Stimulated activated CD4-positive, alpha-beta T cell treated with anti-CD3 and anti-CD28 coated beads, Interleukin-4, amount 100 ng/mL, for 4 hours (primary cell): ENCODE results near the gene ADK.
"Not testable (repeated sequence)": the region's sequence is repeated elsewhere in the genome, so short reads cannot be mapped to it uniquely, and the experiment has no call there.

Source experiments
- DNase-seq, 2 experiments: peaks; one replicate each; pipeline ENCODE4 v3.0.0-alpha.2; 2020

Gene ADK

DNA sequence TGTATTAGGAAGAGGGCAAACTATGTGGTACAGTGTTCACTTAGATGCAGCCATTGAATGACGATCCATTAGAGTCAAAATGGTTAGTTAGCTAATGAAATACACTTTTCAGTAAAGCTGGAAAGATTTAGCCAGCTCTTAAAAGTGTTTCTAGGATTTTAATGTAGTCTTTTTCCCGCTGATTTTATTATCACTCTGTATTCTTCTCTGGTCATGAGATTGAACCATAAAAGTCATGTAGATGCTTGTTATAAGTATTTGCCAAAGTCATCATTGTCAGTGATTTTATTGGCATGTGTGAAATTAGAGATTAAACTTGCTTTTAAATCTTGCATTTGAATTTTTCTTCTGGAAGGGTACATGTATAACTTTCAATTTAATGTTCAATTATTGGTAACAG, 93.8 kb downstream of the ADK start:
- no peak for DNase-seq

DNA sequence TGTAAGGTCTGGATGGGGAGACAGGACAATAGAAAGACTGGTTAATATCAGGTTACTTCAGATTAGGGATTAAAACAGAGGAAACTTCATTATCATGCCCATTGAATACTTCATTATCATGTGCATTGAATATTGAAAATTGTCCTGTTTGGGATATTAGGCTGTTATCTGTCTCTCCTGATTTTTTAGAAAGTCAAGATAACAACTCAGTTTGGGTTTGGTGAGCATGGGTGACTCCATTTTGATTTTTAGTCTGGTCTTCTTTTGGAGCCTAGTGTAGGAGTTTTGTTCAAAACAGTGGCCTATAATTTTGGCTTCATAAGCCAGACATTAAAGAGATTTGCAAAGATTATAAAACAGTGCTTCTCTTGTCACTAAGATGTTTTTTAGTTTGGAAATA, 95.5 kb downstream of the ADK start:
- no peak for DNase-seq

DNA sequence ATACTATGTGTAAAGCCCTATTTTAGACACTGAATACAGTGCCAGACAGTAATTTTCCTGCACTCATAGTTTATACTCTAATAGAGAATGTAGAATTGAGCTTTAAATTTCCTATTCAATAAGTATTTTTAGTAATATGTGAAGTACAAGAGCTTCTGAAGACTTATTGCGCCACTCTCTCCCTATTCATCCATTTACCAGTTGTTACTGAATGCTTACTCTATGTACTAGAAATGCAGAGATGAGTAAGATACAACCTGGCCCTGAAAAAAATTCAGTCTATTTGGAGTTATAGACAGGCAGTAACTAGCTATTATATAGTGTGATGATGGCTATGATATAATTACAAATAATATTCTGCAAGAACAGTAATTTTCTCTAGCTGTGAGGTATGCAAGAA, 98.8 kb downstream of the ADK start:
- no peak for DNase-seq

DNA sequence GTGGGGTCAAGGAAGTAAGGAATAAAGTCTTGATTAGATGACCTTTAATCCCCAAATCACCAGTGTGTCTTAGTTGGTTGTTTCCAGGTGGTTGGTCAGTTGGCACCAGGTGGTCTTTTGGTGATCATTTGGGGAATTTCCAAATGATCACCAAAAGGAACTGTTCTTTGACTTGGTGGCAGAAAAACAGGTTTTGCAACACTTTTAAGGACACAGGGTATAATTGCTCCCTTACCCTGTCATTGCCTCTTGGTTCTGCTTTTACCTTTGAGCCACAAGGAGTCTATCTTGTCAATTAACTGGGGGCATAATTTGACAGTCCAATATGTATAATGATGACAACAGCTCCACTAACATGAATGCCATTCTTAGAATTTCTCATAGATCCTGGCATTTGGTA, 104.2 kb downstream of the ADK start:
- no peak for DNase-seq

DNA sequence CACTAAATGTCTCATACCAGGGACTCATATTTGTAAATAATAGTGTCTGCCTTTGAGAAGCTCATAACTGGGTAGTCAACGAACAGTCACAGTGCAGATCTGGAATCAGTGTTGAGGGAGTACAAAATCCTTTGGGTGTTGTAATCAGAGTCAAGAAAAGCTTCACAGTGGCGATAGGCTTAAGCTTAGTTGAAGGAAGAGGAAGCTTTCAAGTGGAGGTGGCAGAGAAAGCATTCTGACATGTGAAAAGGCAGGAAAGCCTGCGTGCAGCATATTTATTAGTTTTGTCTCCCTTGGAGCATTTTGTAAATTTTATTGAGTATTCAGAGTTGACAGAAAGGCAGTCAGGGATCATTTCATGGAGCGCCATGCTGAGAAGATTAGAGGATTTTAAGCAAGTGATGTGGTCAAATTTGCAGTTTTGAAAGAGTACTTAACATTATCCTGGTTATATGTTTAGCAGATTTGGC, 104.9 kb downstream of the ADK start:
- DNase-seq = no peak

DNA sequence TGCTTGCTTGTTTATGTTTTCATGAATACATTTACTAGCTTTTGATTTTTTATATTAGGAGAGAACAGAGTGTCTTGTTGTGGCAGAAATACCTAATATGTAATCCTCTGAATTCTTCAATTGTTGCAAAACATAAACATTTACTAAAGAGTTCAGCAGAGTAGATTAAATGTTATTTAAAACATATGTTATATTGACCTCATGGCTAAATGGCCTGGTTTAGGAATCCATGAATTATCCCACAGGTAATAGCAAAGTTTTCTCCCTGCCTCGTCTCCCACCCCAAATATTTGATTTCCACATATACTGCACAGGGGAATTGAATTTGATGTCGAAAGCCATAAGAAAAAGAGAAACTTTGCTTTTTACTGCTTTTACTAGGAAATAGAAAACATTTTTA, 111.8 kb downstream of the ADK start:
- no peak for DNase-seq

DNA sequence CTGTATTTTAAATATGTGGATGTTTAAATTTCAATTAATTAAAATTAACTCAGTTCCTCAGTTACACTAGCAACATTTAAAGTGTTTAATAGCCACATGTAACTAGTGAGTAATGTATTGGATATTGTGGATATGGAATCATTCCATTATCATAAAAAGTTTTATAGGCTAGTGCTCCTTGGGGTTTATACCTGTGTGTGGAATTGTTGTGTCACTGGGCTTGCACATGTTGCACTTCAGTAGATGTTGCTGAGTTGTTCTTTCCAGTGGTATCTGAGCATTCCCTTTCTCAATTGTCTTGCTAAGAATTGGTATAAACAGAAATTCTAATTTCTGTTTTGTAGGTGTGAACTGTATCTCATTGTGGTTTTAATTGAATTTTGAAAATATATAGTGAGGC, 113.0 kb downstream of the ADK start:
- DNase-seq = no peak

DNA sequence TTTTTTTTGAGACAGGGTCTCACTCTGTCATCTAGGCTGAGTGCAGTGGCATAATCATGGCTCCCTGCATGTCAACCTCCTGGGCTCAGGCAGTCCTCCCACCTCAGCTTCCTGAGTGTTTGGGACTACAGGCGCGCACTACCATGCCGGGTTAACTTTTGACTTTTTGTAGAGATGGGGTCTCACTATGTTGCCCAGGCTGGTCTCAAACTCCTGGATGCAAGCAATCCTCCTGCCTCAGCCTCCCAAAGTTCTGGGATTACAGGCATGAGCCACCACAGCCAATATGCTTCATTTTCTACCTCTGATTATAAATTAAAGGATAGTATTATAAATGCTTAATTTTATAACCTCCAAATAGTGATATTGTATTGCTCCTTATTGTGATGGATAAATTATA, 121.3 kb downstream of the ADK start:
- no peak for DNase-seq

DNA sequence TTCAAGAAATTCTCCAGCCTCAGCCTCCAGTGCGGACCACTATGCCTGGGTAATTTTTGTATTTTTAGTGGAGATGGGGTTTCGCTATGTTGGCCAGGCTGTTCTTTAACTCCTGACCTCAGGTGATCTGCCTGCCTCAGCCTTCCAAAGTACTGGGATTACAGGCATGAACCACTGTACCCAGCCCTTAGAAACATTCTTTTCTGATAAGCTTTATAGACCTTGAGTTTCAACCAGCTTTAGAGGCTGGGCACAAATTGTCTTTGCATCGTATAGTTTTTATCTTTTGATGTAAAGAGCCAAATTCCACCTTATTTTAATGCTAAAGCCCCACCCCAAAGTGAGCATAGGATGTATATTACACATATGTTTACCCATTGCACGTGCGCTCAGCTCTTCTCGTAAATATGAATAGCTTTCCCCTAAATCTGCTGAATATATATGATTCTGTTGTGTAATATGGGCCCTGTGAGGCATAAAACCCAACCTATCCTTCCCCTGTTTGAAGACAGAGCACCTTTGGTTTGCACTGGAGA, 124.8 kb downstream of the ADK start:
- no peak for DNase-seq

DNA sequence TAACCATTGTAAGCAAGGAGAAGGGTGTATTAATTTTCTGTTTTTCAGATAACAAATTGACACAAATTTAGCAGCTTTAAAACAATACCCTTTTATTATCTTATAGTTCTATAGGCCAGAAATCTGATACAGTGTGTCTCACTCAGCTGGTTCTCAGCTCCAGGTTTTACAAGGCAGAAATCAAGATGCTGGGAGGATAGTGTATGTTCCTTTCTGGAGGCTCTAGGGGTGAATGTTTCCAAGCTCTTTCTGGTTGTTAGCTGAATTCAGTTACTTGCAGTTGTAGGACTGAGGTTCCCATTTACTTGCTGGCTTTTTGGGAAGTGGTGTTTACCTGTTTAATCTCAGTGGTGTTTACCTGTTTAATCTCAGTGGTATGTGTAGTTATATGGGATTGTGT, 125.4 kb downstream of the ADK start:
- DNase-seq = no peak

DNA sequence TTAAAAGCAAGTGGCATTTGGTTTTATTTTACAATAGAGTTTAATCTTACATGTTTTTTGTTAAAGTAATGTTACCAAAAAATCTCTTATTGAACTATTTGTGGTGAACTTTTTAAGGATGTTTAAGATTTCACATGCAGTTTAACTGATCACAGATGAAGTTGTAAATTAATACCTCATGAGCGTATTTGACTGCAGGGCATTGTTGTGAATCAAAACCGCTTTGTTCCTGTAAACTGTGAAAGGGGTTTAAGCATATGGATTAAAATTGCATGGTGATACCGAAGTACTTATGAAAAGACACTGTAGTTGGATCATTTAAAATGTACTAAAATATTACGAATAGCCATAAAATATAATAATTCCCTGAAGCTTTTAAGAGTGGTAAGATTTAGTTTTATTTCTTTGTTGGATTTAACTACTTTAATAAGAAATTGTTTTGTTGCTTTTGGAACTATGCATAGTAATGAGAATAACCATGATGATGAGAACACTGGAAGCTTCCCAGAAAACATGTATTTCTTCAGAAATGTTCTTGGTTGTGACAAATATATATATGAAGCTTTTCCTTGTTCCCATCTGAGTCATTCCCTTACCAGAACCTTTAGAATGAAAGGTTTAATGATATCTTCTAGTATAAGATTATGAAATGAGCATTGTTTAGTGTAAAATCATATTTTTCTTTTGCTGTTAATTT, 131.3 kb downstream of the ADK start:
- no peak for DNase-seq

DNA sequence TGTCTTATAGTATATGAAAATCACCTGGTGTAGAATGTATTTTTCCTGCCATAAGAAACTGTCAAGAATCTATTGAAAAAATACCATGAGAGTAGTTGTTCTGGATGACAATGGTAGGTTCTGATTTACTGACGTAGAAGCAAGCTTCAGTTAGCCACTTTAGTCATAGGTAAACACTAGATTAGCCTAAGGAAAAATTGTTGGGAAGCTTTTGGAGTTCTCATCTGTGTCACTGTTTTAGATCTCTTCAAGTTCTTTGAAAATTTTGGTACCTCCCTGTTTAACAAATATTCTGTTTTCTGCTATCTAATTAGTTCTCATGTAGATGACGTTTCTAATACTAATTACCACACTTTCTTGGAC, 131.8 kb downstream of the ADK start:
- no peak for DNase-seq

DNA sequence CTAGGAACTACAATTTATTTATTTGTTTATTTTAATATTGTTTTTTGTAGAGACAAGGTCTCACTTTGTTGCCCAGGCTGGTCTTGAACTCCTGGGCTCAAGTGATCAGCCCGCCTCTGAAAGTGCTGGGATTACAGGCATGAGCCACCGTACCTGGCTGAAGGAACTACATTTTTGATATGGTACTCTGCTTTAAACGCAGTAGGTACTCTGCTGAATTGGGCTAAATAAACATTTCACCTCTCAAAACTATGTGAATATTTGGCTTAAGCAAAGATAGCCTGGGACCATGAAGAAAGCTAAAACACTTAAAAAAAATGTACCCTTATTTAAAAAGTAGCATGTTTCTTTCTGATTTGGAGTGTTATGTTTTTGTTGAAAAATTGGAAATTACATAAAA, 138.2 kb downstream of the ADK start:
- no peak for DNase-seq

DNA sequence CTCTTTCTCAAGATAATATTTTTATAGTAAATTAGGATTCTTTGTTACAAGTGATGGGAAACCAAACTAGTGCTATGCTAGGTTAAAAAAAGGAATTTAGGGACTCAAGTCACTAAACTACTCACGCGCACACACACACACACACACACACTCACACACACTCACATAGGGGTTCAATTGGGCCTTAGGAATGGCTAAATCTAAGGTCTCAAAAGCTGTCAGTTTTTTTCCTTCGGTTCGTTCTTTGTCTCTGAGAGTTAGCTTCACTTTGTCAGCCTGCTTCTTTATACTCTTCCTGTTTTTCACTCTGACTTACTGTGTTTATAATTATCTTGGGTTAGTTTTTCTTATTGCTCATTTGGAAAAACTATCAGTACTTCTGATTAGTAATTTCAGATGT, 138.9 kb downstream of the ADK start:
- DNase-seq = no peak

DNA sequence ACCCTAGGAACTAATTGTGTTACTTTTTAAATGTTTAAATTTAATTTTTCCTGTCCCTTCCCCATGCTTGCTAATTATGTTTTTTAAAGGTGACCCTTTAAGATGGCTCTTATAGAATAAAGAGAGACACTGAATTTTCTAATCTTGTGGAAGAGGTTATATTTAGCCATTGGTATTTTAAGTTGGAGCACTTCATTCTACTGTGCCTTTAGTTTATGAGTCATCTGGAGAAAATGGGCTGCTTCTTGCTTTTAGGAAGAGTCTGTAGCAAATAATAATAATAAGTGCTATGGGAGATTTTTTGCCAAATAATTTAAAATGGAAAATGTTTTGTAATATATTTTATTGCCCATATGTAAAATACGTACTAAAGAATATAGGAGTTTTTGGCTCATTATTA, 139.7 kb downstream of the ADK start:
- no peak for DNase-seq

DNA sequence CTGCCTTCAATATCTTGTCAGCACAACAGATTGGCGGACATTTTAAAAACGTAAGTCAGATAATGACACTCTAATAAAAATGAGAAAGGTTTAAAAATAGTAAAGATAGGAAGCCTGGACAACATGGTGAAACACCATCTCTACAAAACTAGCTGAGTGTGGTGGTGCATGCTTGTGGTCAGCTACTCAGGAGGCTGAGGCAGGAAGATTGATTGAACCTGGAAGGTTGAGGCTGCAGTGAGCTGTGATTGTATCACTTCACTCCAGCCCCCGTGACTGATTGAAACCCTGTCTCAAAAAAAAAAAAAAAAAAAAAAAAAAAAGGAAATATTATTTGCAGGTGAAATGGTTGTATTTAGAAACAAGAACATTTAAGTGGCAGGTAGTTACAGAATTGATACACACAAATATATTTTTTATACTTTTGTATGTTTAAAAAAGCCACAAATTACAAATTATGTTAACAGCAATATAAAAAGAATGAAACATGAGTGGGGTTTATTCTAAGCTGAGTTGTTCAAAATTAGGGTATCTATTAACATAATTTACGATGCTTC, 141.9 kb downstream of the ADK start:
- DNase-seq = no peak

DNA sequence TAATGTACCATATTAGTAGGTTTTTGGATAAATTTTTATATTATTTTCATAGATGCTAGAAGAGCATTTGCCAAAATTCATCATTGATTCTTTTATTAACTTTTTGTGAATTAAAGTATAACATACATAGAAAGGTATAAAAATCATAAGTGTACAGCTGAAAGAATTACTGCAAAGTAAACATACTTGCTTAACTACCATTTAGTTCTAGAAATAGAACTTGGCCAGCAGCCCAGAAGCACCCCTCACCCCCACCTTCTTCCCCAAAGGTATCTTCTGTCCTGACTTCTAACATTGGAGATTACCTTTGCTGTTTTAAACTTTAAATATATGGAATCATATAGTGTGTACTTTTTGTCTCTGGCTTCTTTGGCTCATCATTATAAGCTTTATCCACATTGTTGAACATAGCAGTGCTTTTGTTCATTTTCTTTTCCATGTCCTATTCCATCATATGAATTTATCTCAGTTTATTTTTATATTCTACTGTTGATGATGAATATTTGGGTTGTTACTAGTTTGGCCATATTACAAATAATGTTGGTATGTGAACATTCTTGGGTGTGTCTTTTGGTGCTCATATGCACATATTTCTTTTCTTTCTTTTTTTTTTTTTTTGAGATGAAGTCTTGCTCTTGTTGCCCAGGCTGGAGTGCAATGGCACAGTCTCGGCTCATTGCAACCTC, 142.8 kb downstream of the ADK start:
- DNase-seq = no peak

DNA sequence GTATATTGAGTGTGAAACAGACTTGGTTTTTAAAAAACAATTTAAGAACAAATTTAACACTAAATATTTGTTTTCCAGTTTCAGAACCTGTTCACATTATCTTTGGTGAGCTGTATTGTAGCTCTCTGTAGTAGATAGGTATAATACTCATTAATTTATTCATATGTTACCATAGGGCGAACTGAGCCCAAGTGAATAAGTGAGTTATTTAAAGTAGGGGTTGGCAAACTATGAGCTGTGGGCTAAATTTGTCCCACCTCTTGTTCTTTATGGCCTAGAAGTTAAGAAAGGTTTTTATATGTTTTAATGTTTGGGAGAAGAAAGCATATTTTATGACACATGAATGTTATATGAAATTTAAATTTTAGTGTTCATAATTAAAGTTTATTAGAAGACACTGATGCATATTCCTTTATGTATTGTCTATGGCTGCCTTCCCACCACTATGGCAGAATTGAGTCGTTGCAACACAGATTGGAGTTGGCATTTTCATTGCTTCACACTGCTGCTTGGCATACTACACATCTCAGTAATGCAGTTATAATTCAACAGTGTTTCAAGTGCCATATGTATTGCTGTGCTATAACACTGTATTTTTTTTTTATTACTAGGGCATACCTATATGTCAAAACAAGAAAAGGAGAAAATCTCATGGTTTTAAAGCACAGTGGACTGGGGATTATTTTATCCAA, 146.5 kb downstream of the ADK start:
- DNase-seq = no peak

DNA sequence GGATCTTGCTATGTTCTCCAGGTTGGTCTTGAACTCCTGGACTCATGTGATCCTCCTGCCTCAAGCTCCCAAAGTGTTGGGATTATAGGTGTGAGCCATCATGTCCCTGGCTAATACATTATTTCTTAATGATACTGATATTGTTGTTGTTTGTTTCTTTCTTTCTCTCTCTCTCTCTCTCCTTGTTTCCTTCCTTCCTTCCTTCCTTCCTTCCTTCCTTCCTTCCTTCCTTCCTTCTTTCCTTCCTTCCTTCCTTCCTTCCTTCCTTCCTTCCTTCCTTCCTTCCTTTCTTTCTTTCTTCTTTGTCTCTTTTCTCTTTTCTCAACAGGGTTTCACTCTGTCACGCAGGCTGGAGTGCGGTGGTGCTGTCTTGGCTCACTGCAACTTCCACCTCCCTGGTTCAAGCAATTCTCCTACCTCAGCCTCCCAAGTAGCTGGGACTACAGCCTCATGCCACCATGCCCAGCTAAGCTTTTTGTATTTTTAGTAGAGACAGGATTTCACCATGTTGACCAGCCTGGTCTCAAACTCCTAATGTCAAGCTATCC, 149.1 kb downstream of the ADK start:
- DNase-seq = not testable (repeated sequence)

DNA sequence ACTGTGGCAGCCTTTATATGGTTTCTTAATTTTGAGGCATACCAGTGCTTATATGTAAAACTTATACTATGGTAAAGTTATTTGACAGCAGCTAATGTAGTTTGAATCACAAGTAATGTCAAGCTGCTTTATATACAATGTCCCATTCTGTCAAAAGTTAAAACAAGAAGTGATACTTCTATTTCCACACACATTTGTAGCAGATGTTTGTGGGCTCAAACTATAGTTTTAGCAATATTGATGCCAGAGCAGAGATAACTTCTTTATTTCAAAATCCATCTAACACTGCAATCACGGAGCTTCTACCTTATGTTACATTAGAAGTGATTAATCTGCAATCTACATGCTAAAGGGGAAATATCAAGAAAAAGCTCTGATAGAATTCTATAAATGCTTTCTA, 149.6 kb downstream of the ADK start:
- no peak for DNase-seq

DNA sequence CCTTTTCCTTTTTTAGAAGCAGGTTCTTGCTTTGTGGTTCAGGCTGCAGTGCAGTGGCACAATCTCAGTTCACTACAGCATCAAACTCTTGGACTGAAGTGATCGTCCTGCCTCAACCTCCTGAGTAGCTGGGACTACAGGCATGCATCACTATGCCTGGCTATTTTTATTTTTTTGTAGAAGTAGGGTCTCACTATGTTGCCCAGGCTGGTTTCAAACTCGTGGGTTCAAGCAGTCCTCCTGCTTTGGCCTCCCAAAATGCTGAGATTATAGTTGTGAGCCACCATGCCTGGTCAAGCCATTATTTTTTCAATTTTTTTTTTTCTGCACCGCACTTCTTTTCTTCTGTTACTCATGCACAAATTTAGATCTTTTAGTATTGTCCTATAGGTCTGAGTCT, 154.7 kb downstream of the ADK start:
- DNase-seq = no peak

DNA sequence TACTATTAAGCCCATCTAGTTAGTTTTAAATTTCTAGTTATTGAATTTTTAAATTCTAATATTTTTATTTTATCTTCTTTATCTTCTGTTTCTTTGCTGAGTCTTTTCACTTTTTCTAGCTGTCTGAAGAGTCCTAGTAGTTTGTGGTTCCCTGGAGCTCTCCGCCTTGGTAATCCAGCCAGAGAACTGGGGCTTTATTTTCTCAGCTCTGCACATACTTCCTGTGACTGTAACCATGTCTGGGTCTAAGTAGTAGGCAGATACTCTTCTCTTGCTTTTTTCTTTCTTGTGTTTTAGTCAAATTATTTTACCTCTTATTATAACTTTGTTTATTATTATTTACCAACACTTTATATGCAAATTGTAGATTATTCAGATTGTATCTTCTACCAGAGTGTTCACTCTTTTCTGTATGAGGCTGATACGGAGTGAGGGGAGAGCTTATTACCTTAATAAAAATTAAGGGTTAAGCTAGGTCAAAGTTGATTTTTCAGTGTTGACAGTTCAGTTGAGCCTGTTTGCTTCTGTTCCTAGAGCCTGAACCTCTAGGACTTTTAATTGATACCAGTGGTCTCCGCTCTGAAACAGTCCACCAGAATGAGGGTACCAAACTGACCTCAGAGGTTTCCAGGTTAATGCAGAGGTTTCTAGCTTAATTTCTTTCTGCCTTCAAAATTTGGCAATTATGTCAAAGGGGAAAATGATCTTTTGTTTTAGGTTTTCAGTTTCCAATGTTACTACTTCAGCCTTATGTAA, 155.4 kb downstream of the ADK start:
- DNase-seq = no peak
